ENCODE results near the gene GARIN5B.

The GARIN5B gene

DNA sequence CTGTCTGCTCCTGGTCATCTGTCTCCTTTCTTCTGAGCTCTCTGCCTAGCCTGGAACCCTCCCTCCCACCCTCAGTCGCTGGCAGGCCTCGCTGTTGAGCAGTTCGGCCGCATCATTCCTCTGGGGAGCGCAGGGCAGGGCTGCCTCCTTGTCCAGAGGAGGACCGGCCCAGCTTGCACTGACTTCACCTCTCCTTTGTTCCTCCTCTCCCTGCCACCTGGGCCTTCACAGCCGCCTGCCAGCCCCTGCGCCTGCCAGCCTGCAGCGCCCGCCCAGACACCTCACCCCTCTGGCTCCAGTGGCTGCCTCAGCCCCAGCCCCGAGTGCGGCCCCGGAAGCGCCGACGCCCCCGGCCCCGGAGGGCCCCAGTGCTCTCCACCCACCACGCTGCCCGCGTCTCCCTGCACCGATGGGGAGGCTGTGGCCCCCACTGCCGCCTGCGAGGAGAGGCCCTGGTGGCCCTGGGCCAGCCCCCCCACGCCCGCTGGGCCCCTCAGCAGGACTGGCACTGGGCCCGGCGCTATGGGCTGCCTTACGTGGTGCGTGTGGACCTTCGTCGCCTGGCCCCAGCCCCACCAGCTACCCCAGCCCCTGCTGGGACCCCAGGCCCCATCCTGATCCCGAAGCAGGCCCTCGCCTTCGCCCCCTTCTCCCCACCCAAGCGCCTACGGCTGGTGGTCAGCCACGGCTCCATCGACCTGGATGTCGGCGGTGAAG lies 16.2 kb downstream of the GARIN5B start:
- H3K4me3 ChIP-seq (ENCODE audit: low read depth, low read length) = no peak overlapping the region
- DNase-seq (ENCODE audit: low read depth) = no peak
- no peak for TF ChIP-seq CTCF (IDR thresholded peaks at IDR 0.05; ENCODE audit: control insufficient read depth, extremely low read depth, insufficient read depth)

GRCh38 chr19:55345818-55346724 lies 17.0 kb downstream of the GARIN5B start:
- H3K4me3 ChIP-seq (ENCODE audit: low read depth, low read length) = no peak overlapping the region
- TF ChIP-seq CTCF (IDR thresholded peaks at IDR 0.05; ENCODE audit: control insufficient read depth, extremely low read depth, insufficient read depth) = no peak
- DNase-seq (ENCODE audit: low read depth) = no peak

DNA sequence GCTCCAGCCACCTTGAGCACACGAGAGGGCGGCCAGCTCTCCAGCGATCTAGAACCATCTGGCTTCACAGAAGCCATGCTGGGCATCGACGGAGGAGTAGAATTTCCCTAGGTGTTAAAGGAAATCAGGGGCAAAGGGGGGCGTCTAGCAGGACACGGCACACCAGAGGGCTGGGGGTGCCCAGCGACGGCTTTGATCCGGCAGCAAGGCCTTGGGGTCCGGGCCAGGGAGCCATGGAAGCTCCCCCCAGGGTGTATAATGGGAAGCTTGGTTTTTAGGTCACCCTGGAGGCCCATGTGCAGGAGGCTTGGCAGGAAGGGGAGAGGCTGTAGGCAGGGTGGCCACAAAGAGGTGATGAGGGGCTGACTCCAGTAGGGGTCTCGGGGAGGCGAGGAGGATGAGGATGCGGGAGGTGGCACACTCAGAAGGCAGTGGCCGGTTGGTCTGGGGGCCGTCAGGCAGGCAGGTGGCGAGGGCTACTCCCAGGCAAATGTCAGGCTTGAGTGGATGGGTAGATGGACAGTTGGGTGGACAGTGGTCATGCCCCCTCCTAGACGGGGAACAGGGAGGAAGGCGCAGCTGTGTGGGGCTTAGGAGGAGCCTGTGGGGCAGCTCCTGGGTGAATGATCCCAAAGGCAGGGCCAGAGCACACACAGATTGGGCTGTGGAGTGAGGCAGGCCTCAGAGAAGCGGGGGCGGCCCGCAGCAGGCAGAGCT lies 17.8 kb downstream of the GARIN5B start:
- TF ChIP-seq CTCF (IDR thresholded peaks at IDR 0.05; ENCODE audit: control insufficient read depth, extremely low read depth, insufficient read depth) = no peak
- no peak overlapping the region for H3K4me3 ChIP-seq (ENCODE audit: low read depth, low read length)
- DNase-seq (ENCODE audit: low read depth) = no peak

- H3K4me3 ChIP-seq (ENCODE audit: low read depth, low read length) = no peak overlapping the region
- no peak for TF ChIP-seq CTCF (IDR thresholded peaks at IDR 0.05; ENCODE audit: control insufficient read depth, extremely low read depth, insufficient read depth)
- DNase-seq (ENCODE audit: low read depth) = no peak
Measured at GRCh38 chr19:55344444-55344843, 18.6 kb downstream of the GARIN5B start.

- peak overlapping the region; percentile 97 for H3K4me3 ChIP-seq (ENCODE audit: low read depth, low read length)
- DNase-seq (ENCODE audit: low read depth) = no peak
- TF ChIP-seq CTCF (IDR thresholded peaks at IDR 0.05; ENCODE audit: control insufficient read depth, extremely low read depth, insufficient read depth) = no peak
Measured at GRCh38 chr19:55341595-55342531, 21.2 kb downstream of the GARIN5B start.

DNA sequence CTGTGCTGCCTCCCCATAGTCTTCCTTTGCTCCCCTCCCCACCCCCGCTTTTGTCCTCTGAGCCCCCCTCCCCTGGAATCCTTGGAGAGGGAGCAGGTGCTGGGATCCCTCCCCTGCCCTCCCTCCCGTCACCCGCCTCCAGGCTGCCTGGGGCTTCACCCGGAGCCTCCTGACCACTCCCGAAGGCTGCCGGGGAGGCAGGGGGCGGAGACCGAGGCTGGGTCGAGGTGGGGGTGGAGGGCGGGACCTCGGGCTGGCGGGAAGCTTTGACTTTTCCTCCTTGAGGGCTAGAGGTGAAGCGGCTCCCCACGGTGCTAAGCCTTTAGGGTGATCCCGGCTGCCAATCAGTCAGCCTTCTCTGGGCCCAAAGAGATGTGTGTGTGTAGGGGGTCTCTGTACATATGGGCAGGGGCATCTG lies 21.9 kb downstream of the GARIN5B start:
- TF ChIP-seq CTCF (IDR thresholded peaks at IDR 0.05; ENCODE audit: control insufficient read depth, extremely low read depth, insufficient read depth) = no peak
- DNase-seq (ENCODE audit: low read depth) = peak; percentile 17
- H3K4me3 ChIP-seq (ENCODE audit: low read depth, low read length) = peak overlapping the region; percentile 97

Data from LNCaP clone FGC (cell line).